GM23338 (cell line): ENCODE results near the gene SPOCK2. TPM values are rescaled to one million over a fixed set of nuclear protein-coding genes. Genes with fewer than 3 reads are reported as not detected.

Source experiments
- ATAC-seq: fragments of 200-7000 bp; cut with Tn5 transposase; 3 replicates; pipeline ENCODE4 v1.9.1; 2020
- DNase-seq: peaks from one replicate; pipeline ENCODE4 v3.0.0-alpha.2; 2015; ENCODE audit warnings: low spot score
- H2AFZ ChIP-seq: fragments of 200-600 bp; sonication (generic); 2 replicates; pipeline ENCODE4 v1.8.0; 2016; ENCODE audit warnings: antibody characterized with exemption, mild to moderate bottlenecking, moderate library complexity
- H3F3A ChIP-seq: fragments of 200-600 bp; sonication (generic); replicated peaks from 2 replicates; pipeline ENCODE4 v1.8.0; 2017; ENCODE audit warnings: antibody characterized with exemption, mixed run types, low read depth
- H3K27ac ChIP-seq: fragments of 200-600 bp; sonication (generic); 2 replicates; pipeline ENCODE4 v1.6.1; 2016; ENCODE audit warnings: low read depth
- H3K27me3 ChIP-seq: fragments of 200-600 bp; sonication (generic); 2 replicates; pipeline ENCODE4 v1.8.0; 2016; ENCODE audit warnings: mild to moderate bottlenecking, mixed run types, moderate library complexity; ENCODE audit not compliant: insufficient read depth
- H3K36me3 ChIP-seq: fragments of 200-600 bp; sonication (generic); 2 replicates; pipeline ENCODE4 v1.8.0; 2016; ENCODE audit warnings: mild to moderate bottlenecking; ENCODE audit not compliant: insufficient read depth
- H3K4me1 ChIP-seq: fragments of 200-600 bp; sonication (generic); 2 replicates; pipeline ENCODE4 v1.8.0; 2016; ENCODE audit warnings: mild to moderate bottlenecking, moderate library complexity; ENCODE audit not compliant: insufficient read depth
- H3K4me2 ChIP-seq: fragments of 200-600 bp; sonication (generic); 2 replicates; pipeline ENCODE4 v1.7.1; 2017; ENCODE audit warnings: mixed run types
- H3K4me3 ChIP-seq: fragments of 200-600 bp; sonication (generic); 2 replicates; pipeline ENCODE4 v1.6.1; 2016; ENCODE audit warnings: mixed run types
- H3K79me2 ChIP-seq: fragments of 200-600 bp; sonication (generic); replicated peaks from 2 replicates; pipeline ENCODE4 v1.8.0; 2017; ENCODE audit warnings: mild to moderate bottlenecking; ENCODE audit not compliant: insufficient read depth
- H3K9me2 ChIP-seq: fragments of 200-600 bp; sonication (generic); 2 replicates; pipeline ENCODE4 v1.8.0; 2017; ENCODE audit not compliant: insufficient read depth
- H4K20me1 ChIP-seq: fragments of 200-600 bp; sonication (generic); replicated peaks from 2 replicates; pipeline ENCODE4 v1.8.0; 2017; ENCODE audit warnings: mild to moderate bottlenecking; ENCODE audit not compliant: insufficient read depth
- H3K27ac Mint-ChIP-seq: 2 replicates; pipeline ENCODE4 v1.8.0; 2020; ENCODE audit warnings: inconsistent platforms, mild to moderate bottlenecking, moderate library complexity, mixed read lengths
- H3K27me3 Mint-ChIP-seq: 3 replicates; pipeline ENCODE4 v1.8.0; 2022; ENCODE audit warnings: low read depth, mild to moderate bottlenecking, moderate library complexity, mixed read lengths, inconsistent platforms; ENCODE audit not compliant: insufficient read depth, poor library complexity
- H3K36me3 Mint-ChIP-seq: 3 replicates; pipeline ENCODE4 v1.8.0; 2021; ENCODE audit warnings: low read depth, mild to moderate bottlenecking, inconsistent platforms, moderate library complexity, mixed read lengths
- H3K4me1 Mint-ChIP-seq: 3 replicates; pipeline ENCODE4 v1.8.0; 2020; ENCODE audit warnings: mild to moderate bottlenecking, inconsistent platforms, mixed read lengths
- H3K4me3 Mint-ChIP-seq: 3 replicates; pipeline ENCODE4 v1.8.0; 2021; ENCODE audit warnings: moderate library complexity, mild to moderate bottlenecking, inconsistent platforms, mixed read lengths
- H3K9me3 Mint-ChIP-seq: 3 replicates; pipeline ENCODE4 v1.8.0; 2020; ENCODE audit warnings: moderate library complexity, mild to moderate bottlenecking, inconsistent platforms, mixed read lengths
- CREB1 ChIP-seq: fragments of 250-450 bp; sonication (Bioruptor Pico); IDR thresholded peaks from 2 replicates; pipeline ENCODE4 v1.5.0; 2020; ENCODE audit warnings: low read depth, mild to moderate bottlenecking, moderate library complexity
- ETS1 ChIP-seq: IDR thresholded peaks from 2 replicates; pipeline ENCODE4 v1.6.1; 2016; ENCODE audit warnings: antibody characterized with exemption
- EZH2 ChIP-seq: fragments of 200-600 bp; sonication (generic); IDR thresholded peaks from one replicate; pipeline ENCODE4 v1.8.0; 2017; ENCODE audit warnings: antibody characterized with exemption, mild to moderate bottlenecking, low read depth; ENCODE audit not compliant: unreplicated experiment
- EZH2phosphoT487 ChIP-seq: fragments of 200-600 bp; sonication (generic); IDR thresholded peaks from one replicate; pipeline ENCODE4 v1.8.1; 2018; ENCODE audit warnings: antibody characterized with exemption; ENCODE audit not compliant: unreplicated experiment
- JUNB ChIP-seq: IDR thresholded peaks from one replicate; pipeline ENCODE4 v1.6.1; 2016; ENCODE audit warnings: antibody characterized with exemption; ENCODE audit not compliant: unreplicated experiment
- NANOG ChIP-seq: IDR thresholded peaks from 2 replicates; pipeline ENCODE4 v1.6.1; 2016; ENCODE audit warnings: antibody characterized with exemption, borderline replicate concordance
- POLR2AphosphoS5 ChIP-seq: IDR thresholded peaks from 2 replicates; pipeline ENCODE4 v1.6.1; 2016; ENCODE audit warnings: antibody characterized with exemption, low read depth
- ZNF114 ChIP-seq: fragments of 250-450 bp; sonication (Bioruptor Pico); IDR thresholded peaks from 2 replicates; pipeline ENCODE4 v1.5.0; 2020; ENCODE audit warnings: mild to moderate bottlenecking, moderate library complexity
- ZNF331 ChIP-seq: fragments of 250-450 bp; sonication (Bioruptor Pico); IDR thresholded peaks from 2 replicates; pipeline ENCODE4 v1.5.0; 2020; ENCODE audit warnings: low read depth, mild to moderate bottlenecking, moderate library complexity
- polyA plus RNA-seq: library from polyadenylated mRNA; unstranded; fragments of >200 nt; fragmentation: Nextera tagmentation; extraction: Ambion mirVana; gene quantifications from 2 replicates; pipeline ENCODE4 v1.2.1, GENCODE V29; 2016
- total RNA-seq: library from RNA; depleted of rRNA; stranded (reverse); fragments of >200 nt; shearing (Covaris generic); gene quantifications from 2 replicates; pipeline ENCODE4 v1.2.3, GENCODE V29; 2014
- TF ChIP-seq, protein P1 (sequence below): IDR thresholded peaks from one replicate; pipeline ENCODE4 v1.6.1; 2018; ENCODE audit warnings: antibody characterized with exemption; ENCODE audit not compliant: unreplicated experiment

The SPOCK2 gene
- total and polyA plus RNA-seq, 2 experiments from 2014 or later, result 1.3 to 3.6 TPM

GRCh38 chr10:72110673-72111401, 22.5 kb upstream of the SPOCK2 start (continued):
- TF ChIP-seq, protein P1, sequence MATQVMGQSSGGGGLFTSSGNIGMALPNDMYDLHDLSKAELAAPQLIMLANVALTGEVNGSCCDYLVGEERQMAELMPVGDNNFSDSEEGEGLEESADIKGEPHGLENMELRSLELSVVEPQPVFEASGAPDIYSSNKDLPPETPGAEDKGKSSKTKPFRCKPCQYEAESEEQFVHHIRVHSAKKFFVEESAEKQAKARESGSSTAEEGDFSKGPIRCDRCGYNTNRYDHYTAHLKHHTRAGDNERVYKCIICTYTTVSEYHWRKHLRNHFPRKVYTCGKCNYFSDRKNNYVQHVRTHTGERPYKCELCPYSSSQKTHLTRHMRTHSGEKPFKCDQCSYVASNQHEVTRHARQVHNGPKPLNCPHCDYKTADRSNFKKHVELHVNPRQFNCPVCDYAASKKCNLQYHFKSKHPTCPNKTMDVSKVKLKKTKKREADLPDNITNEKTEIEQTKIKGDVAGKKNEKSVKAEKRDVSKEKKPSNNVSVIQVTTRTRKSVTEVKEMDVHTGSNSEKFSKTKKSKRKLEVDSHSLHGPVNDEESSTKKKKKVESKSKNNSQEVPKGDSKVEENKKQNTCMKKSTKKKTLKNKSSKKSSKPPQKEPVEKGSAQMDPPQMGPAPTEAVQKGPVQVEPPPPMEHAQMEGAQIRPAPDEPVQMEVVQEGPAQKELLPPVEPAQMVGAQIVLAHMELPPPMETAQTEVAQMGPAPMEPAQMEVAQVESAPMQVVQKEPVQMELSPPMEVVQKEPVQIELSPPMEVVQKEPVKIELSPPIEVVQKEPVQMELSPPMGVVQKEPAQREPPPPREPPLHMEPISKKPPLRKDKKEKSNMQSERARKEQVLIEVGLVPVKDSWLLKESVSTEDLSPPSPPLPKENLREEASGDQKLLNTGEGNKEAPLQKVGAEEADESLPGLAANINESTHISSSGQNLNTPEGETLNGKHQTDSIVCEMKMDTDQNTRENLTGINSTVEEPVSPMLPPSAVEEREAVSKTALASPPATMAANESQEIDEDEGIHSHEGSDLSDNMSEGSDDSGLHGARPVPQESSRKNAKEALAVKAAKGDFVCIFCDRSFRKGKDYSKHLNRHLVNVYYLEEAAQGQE, result no peak
- TF ChIP-seq ZNF331 (CRISPR knock-in tag), result no peak
- TF ChIP-seq EZH2, result no peak
- TF ChIP-seq CREB1 (CRISPR knock-in tag), result no peak

- Histone ChIP-seq H3K27me3 (no peaks in the 10 kb centered on the region), H3K4me2 (no peak overlapping the region), H2AFZ (no peak overlapping the region), H3K27ac (no peak overlapping the region), H3K4me3 (no peak overlapping the region), H3F3A (no peaks in the 10 kb centered on the region), H3K79me2 (no peaks in the 10 kb centered on the region), H3K4me1 (no peaks in the 10 kb centered on the region), H3K9me2 (no peaks in the 10 kb centered on the region), H4K20me1 (no peaks in the 10 kb centered on the region), H3K36me3 (no peaks in the 10 kb centered on the region)
- ATAC-seq, result no peak
- no peaks in the 10 kb centered on the region for H3K9me3 Mint-ChIP-seq
- H3K36me3 Mint-ChIP-seq, result peaks cover 3% of the 10 kb centered on the region; the same call in 1 of the 3 replicates
- no peak for DNase-seq
- H3K4me3 Mint-ChIP-seq, result no peak overlapping the region
- no peaks in the 10 kb centered on the region for H3K4me1 Mint-ChIP-seq
- no peak overlapping the region for H3K27ac Mint-ChIP-seq
- no peaks in the 10 kb centered on the region for H3K27me3 Mint-ChIP-seq
- TF ChIP-seq, protein P1, result no peak
- TF ChIP-seq NANOG, result no peak
- TF ChIP-seq EZH2, result no peak
- TF ChIP-seq POLR2AphosphoS5, result no peak
- TF ChIP-seq CREB1 (CRISPR knock-in tag), result no peak
- no peak for TF ChIP-seq ETS1
- no peak for TF ChIP-seq ZNF331 (CRISPR knock-in tag)
- TF ChIP-seq JUNB, result no peak
- TF ChIP-seq ZNF114 (CRISPR knock-in tag), result no peak
- no peak for TF ChIP-seq EZH2phosphoT487
Measured at GRCh38 chr10:72109636-72110157, 21.3 kb upstream of the SPOCK2 start.
